Progenitor cell of endocrine pancreas (in vitro differentiated cells): ENCODE results near the gene ADM. TPM values are rescaled to one million over a fixed set of nuclear protein-coding genes. Genes with fewer than 3 reads are reported as not detected.

ENCODE experiments used
- DNase-seq: peaks from one replicate; pipeline ENCODE4 v3.0.0; 2021; ENCODE audit warnings: low spot score; ENCODE audit not compliant: unreplicated experiment
- H3K27ac Mint-ChIP-seq: 2 replicates; pipeline ENCODE4 v1.8.0; 2021; ENCODE audit warnings: mild to moderate bottlenecking, moderate library complexity, mixed read lengths
- H3K27me3 Mint-ChIP-seq: 2 replicates; pipeline ENCODE4 v1.8.0; 2021; ENCODE audit warnings: mixed read lengths
- H3K36me3 Mint-ChIP-seq: 2 replicates; pipeline ENCODE4 v1.8.0; 2022; ENCODE audit warnings: mixed read lengths; ENCODE audit not compliant: insufficient read depth
- H3K4me1 Mint-ChIP-seq: 2 replicates; pipeline ENCODE4 v1.8.0; 2021; ENCODE audit warnings: low read depth, mixed read lengths
- H3K4me3 Mint-ChIP-seq: 2 replicates; pipeline ENCODE4 v1.8.0; 2021; ENCODE audit warnings: low read depth, mild to moderate bottlenecking, moderate library complexity, mixed read lengths
- H3K9me3 Mint-ChIP-seq: 2 replicates; pipeline ENCODE4 v1.8.0; 2021; ENCODE audit warnings: low read depth, mixed read lengths
- CTCF ChIP-seq: fragments of 200-600 bp; sonication (generic); IDR thresholded peaks from one replicate; pipeline ENCODE4 v1.5.0; 2021; ENCODE audit warnings: antibody characterized with exemption, mild to moderate bottlenecking; ENCODE audit not compliant: unreplicated experiment
- total RNA-seq: library from RNA; stranded (reverse); gene quantifications from 2 replicates; pipeline ENCODE4 v1.2.1, GENCODE V29; 2021

The ADM gene
- total RNA-seq, 1 donor from 2014 or later: 8.4 TPM

GRCh38 chr11:10274726-10275125 lies 30.1 kb upstream of the ADM start:
- H3K4me3 Mint-ChIP-seq: no peak overlapping the region
- H3K9me3 Mint-ChIP-seq: no peaks in the 10 kb centered on the region
- no peak overlapping the region for H3K27ac Mint-ChIP-seq
- H3K4me1 Mint-ChIP-seq: peaks cover 5% of the 10 kb centered on the region
- TF ChIP-seq CTCF: no peak
- no peaks in the 10 kb centered on the region for H3K27me3 Mint-ChIP-seq
- no peak for DNase-seq
- H3K36me3 Mint-ChIP-seq: no peaks in the 10 kb centered on the region

DNA sequence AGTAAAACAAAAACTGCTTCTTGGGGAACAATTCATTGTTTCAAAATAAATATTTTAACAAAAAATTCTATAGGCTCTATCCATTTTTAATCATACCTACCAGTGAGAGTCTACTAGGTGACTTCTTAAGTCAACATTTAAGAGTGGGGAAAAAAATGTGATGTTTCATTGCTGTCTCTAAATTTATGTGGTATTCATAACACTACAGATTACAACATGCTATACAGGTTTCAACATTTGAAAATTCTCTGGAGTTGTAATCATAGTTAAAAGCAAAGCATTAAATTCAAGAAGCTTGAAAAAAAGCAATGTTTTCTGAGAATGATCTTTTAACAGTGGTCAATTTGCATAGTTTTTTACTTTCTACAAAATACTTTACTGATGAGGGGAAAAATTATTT lies 29.2 kb upstream of the ADM start:
- DNase-seq: no peak
- H3K27ac Mint-ChIP-seq: no peak overlapping the region
- H3K27me3 Mint-ChIP-seq: no peaks in the 10 kb centered on the region
- H3K9me3 Mint-ChIP-seq: no peaks in the 10 kb centered on the region
- H3K4me1 Mint-ChIP-seq: peaks cover 7% of the 10 kb centered on the region
- H3K4me3 Mint-ChIP-seq: no peak overlapping the region
- H3K36me3 Mint-ChIP-seq: no peaks in the 10 kb centered on the region
- no peak for TF ChIP-seq CTCF

DNA sequence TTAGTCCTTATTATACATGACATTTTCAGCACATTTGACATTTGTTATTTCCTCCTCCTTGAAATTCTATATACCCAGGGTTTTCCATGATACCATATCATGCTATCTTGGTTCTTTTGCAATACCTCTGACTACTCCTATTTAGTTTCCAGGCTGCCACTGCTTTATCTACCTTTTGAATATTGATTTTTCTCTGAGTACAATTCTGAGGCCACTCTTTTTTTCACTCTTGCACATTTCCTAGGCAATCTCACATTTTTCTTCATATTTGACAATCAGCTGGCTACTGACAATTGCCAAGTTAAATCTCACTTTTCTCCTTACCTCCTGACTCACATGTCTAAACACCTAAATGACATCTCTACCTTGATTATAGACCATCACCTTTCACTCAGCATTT lies 22.8 kb upstream of the ADM start:
- Mint-ChIP-seq H3K27me3 (no peaks in the 10 kb centered on the region), H3K4me1 (peaks cover 15% of the 10 kb centered on the region), H3K4me3 (no peak overlapping the region), H3K36me3 (peaks cover 2% of the 10 kb centered on the region), H3K27ac (no peak overlapping the region), H3K9me3 (no peaks in the 10 kb centered on the region)
- no peak for DNase-seq
- TF ChIP-seq CTCF: no peak

- TF ChIP-seq CTCF: no peak
- H3K4me3 Mint-ChIP-seq: no peak overlapping the region
- DNase-seq: no peak
- H3K9me3 Mint-ChIP-seq: no peaks in the 10 kb centered on the region
- H3K4me1 Mint-ChIP-seq: peaks cover 11% of the 10 kb centered on the region
- H3K27me3 Mint-ChIP-seq: no peaks in the 10 kb centered on the region
- no peak overlapping the region for H3K27ac Mint-ChIP-seq
- peaks cover 2% of the 10 kb centered on the region for H3K36me3 Mint-ChIP-seq
Observed at GRCh38 chr11:10283991-10284390, 20.9 kb upstream of the ADM start.

GRCh38 chr11:10285148-10285802 lies 19.6 kb upstream of the ADM start:
- TF ChIP-seq CTCF: no peak
- Mint-ChIP-seq H3K4me3 (no peak overlapping the region), H3K36me3 (peaks cover 5% of the 10 kb centered on the region), H3K27me3 (no peaks in the 10 kb centered on the region), H3K27ac (no peak overlapping the region), H3K9me3 (no peaks in the 10 kb centered on the region), H3K4me1 (peaks cover 9% of the 10 kb centered on the region)
- DNase-seq: no peak
